Stimulated activated naive CD8-positive, alpha-beta T cell treated with anti-CD3 and anti-CD28 coated beads, Interleukin-15, Interleukin-2, amounts not matched to agents 100 ng/mL and 50 ng/mL, for 24 hours (primary cell): ENCODE measurements around the gene NAGK.
A peak's percentile ranks its signal among the peaks of the same experiment; 100 is the strongest.
"Not testable (repeated sequence)": the region's sequence is repeated elsewhere in the genome, so short reads cannot be mapped to it uniquely, and the experiment has no call there.

ENCODE experiments used
- H3K27ac Mint-ChIP-seq: one replicate; pipeline ENCODE4 v1.8.0; 2021; ENCODE audit warnings: mild to moderate bottlenecking, mixed read lengths
- H3K27me3 Mint-ChIP-seq: one replicate; pipeline ENCODE4 v1.8.0; 2021; ENCODE audit warnings: mixed read lengths
- H3K36me3 Mint-ChIP-seq: one replicate; pipeline ENCODE4 v1.8.0; 2021; ENCODE audit warnings: low read depth, mixed read lengths
- H3K4me1 Mint-ChIP-seq: one replicate; pipeline ENCODE4 v1.8.0; 2021; ENCODE audit warnings: low read depth, mixed read lengths
- H3K4me3 Mint-ChIP-seq: one replicate; pipeline ENCODE4 v1.8.0; 2021; ENCODE audit warnings: mild to moderate bottlenecking, mixed read lengths
- H3K9me3 Mint-ChIP-seq: one replicate; pipeline ENCODE4 v1.8.0; 2021; ENCODE audit warnings: mixed read lengths

NAGK gene

GRCh38 chr2:71068218-71069035 lies at the start of gene NAGK:
TSS of gene NAGK (plus strand) at chr2:71068648. CDS start at chr2:71068684, 36 bp downstream.
- H3K27me3 Mint-ChIP-seq = no peaks in the 10 kb centered on the region
- H3K27ac Mint-ChIP-seq = peak within 1 kb of the TSS; percentile 96
- peaks cover 6% of the 10 kb centered on the region for H3K36me3 Mint-ChIP-seq
- H3K4me1 Mint-ChIP-seq = peaks cover 64% of the 10 kb centered on the region
- no peaks in the 10 kb centered on the region for H3K9me3 Mint-ChIP-seq
- peak within 1 kb of the TSS; percentile 92 for H3K4me3 Mint-ChIP-seq

GRCh38 chr2:71019989-71020388 lies 48.5 kb upstream of the NAGK start:
- not testable (repeated sequence) for H3K9me3 Mint-ChIP-seq, H3K36me3 Mint-ChIP-seq, H3K27me3 Mint-ChIP-seq, H3K4me3 Mint-ChIP-seq, H3K27ac Mint-ChIP-seq
- peaks cover 12% of the 10 kb centered on the region for H3K4me1 Mint-ChIP-seq

GRCh38 chr2:71021394-71021793 lies 47.1 kb upstream of the NAGK start:
- not testable (repeated sequence) for H3K36me3 Mint-ChIP-seq, H3K27ac Mint-ChIP-seq, H3K4me3 Mint-ChIP-seq, H3K9me3 Mint-ChIP-seq, H3K27me3 Mint-ChIP-seq
- peaks cover 12% of the 10 kb centered on the region for H3K4me1 Mint-ChIP-seq

DNA sequence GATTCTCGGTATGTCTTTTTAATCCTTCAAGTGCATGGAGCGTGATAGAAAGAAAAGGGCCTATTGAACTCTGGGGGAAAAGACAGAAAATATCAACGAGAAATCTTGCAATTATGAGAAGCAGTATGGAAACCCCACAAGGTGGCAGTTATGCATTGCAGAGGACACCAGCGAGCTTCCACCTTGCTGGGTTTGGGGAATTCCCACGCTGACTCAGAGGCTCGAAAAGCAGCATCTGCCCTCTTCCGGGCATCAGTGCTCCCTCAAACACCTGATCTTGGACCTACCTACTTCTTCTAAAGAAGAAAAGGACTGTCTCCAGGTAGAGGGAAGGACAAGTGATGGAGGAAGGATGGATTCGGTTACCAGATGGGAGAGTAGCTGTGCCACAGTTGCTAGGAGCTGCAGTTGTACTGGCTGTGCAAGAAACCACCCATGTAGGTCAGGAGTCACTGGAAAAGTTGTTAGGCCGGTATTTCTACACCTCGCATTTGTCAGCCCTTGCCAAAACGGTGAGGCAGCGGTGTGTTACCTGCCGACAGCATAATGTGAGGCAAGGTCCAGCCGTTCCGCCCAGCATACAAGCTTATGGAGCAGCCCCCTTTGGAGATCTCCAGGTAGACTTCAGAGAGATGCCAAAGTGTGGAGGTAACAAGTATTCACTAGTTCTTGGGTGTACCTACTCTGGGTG lies 44.8 kb upstream of the NAGK start:
- H3K36me3 Mint-ChIP-seq, H3K27me3 Mint-ChIP-seq, H3K27ac Mint-ChIP-seq, H3K4me3 Mint-ChIP-seq, H3K9me3 Mint-ChIP-seq: not testable (repeated sequence)
- peaks cover 12% of the 10 kb centered on the region for H3K4me1 Mint-ChIP-seq

DNA sequence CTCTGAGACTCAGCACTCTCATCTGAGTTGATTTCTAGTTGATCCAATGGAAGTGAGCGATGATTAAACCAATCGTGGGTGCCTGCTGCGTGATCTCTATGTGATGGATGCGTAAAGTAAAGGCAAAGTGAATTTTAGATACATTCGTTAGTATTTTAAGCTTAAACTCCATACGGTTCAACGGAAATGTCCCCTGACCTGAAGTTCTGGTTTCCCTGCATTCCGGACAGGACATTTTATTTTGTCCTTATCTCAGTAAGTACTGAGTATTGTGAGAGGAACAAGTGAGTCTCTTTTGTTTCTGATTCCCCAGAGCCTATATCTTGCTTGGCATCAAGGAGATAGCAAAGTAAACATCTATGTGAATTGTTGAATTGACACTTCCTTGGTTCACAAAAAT lies 32.2 kb upstream of the NAGK start:
- not testable (repeated sequence) for H3K9me3 Mint-ChIP-seq, H3K4me3 Mint-ChIP-seq, H3K36me3 Mint-ChIP-seq, H3K27ac Mint-ChIP-seq, H3K4me1 Mint-ChIP-seq
- peaks cover 26% of the 10 kb centered on the region for H3K27me3 Mint-ChIP-seq

DNA sequence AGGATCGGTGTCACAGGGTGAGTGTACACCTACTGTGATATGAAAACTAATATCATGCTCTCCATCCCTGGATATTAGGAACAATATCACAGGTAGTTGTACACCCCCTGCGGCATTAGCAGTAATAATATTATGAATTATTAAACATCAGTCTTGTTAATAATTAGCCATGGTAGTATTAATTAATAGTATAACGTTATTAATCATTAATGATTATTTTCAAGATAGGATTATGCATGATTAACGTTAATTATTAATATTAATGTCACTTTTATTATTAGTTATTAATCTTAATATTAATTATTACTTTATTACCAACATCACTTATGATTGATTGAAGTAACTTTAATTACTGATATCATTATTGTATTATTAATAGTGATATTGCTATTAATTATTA lies 26.2 kb upstream of the NAGK start:
- Mint-ChIP-seq H3K4me3 (no peak overlapping the region), H3K4me1 (no peaks in the 10 kb centered on the region), H3K27me3 (peaks cover 15% of the 10 kb centered on the region), H3K36me3 (no peaks in the 10 kb centered on the region), H3K27ac (no peak overlapping the region), H3K9me3 (no peaks in the 10 kb centered on the region)

DNA sequence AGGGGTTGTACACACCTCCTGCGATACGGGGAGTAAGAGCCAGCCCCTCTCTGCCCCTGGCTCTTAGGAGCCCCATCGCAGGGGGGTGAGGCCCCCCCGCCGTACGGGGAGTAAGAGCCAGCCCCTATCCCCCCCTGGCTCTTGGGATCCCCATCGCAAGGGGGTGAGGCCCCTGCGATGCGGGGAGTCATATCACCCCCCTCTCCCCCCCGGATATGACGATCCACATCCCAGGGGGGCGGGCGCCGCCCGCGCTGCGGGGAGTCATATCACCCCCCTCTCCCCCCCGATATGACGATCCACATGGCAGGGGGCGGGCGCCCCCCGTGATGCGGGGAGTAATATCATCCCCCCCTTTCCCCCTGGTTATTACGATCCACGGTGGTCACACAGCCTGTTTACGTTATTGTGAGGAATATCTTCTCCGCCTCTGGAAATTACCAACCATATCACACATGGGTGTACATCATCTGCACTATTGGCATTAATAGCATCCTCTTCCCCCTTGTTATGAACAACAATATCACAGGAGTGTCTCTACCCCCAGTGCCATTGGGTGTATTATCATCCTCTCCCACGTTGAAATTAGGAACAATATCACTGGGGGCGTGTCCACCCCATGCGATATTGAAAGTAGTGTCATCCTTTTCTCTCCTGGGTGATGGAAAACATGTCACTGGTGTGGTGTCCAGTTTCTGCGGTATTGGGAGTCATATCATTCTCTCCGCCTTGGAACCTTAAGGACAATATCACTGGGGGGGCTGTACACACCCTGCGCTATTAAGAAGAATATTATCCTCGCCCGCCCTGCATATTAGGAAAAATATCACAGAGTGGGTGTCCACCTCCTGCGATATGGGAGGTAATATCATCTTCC lies 24.7 kb upstream of the NAGK start:
- H3K4me3 Mint-ChIP-seq = no peak overlapping the region
- no peak overlapping the region for H3K27ac Mint-ChIP-seq
- H3K27me3 Mint-ChIP-seq = peaks cover 7% of the 10 kb centered on the region
- no peaks in the 10 kb centered on the region for H3K36me3 Mint-ChIP-seq
- H3K4me1 Mint-ChIP-seq = no peaks in the 10 kb centered on the region
- no peaks in the 10 kb centered on the region for H3K9me3 Mint-ChIP-seq

GRCh38 chr2:71045151-71045550 lies 23.3 kb upstream of the NAGK start:
- Mint-ChIP-seq H3K9me3 (no peaks in the 10 kb centered on the region), H3K4me3 (no peak overlapping the region), H3K36me3 (no peaks in the 10 kb centered on the region), H3K4me1 (peaks cover 10% of the 10 kb centered on the region), H3K27me3 (peaks cover 7% of the 10 kb centered on the region), H3K27ac (no peak overlapping the region)

DNA sequence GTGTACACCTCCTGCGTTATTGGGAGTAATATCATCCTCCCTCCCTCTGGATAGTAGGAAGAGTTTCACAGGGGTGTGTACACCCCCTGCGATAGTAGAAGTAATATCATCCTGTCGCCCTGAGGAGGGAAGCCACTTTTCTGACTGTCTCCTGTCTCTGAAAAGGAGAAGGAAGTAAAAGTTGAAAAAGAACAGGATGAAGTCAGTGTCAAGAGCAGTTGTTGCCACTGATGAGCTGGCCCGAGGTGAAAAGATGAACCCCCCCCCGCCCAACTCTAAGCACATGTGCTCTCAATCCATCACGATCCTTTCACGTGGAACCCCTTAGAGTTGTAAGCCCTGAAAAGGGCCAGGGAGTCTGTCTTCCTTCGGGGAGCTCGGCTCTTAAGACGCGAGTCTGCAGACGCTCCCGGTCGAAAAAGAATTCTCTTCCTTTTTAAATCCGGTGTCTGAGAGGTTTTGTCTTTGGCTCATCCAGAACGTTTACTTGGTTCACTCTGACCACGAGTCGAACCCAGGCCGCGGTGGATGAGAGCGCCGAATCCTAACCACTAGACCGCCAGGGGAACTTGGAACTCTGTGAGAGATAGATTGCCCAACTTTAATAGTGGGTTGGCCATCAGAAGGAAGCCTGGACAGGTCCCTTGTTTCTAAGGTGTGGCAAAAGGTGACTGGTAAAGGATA lies 22.4 kb upstream of the NAGK start:
- no peak overlapping the region for H3K4me3 Mint-ChIP-seq
- no peaks in the 10 kb centered on the region for H3K36me3 Mint-ChIP-seq
- H3K4me1 Mint-ChIP-seq = peaks cover 11% of the 10 kb centered on the region
- no peaks in the 10 kb centered on the region for H3K9me3 Mint-ChIP-seq
- peaks cover 7% of the 10 kb centered on the region for H3K27me3 Mint-ChIP-seq
- no peak overlapping the region for H3K27ac Mint-ChIP-seq

DNA sequence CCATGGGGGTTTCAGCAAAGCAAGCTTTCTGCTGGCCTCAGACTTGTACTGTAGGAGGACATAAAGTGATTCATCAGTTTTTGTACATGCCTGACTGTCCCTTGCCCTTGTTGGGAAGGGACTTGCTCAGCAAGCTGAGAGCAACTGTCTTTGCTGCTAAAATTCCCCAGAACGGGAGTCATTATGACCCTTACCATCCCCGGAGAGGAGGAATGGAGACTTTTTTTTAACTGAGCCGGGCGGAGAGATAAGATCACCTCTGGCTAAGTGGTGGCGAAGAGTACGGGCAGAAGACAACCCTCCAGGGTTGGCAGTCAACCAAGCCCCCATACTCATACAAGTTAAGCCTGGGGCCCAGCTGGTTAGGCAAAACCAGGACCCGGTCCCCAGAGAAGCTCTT lies 20.4 kb upstream of the NAGK start:
- Mint-ChIP-seq H3K27me3 (peaks cover 7% of the 10 kb centered on the region), H3K9me3 (no peaks in the 10 kb centered on the region)

DNA sequence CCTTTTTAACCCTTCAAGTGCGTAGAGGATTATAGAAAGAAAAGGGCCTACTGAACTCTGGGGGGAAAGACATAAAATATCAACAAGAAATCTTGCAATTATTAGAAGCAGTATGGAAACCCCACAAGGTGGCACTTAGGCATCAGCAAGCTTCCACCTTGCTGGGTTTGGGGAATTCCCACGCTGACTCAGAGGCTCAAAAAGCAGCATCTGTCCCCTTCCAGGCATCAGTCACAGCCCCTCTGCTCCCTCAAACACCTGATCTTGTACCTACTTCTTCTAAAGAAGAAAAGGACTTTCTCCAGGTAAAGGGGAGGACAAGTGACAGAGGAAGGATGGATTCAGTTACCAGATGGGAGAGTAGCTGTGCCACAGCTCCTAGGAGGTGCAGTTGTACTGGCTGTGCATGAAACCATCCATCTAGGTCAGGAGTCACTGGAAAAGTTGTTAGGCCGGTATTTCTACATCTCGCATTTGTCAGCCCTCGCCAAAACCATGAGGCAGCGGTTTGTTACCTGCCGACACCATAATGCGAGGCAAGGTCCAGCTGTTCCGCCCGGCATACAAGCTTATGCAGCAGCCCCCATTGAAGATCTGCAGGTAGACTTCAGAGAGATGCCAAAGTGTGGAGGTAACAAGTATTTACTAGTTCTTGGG lies 18.6 kb upstream of the NAGK start:
- H3K4me3 Mint-ChIP-seq, H3K9me3 Mint-ChIP-seq, H3K36me3 Mint-ChIP-seq, H3K27me3 Mint-ChIP-seq, H3K27ac Mint-ChIP-seq: not testable (repeated sequence)
- H3K4me1 Mint-ChIP-seq = peaks cover 11% of the 10 kb centered on the region

More for the DNA sequence above, 20.4 kb upstream of the NAGK start:
- Mint-ChIP-seq H3K36me3 (no peaks in the 10 kb centered on the region), H3K27ac (no peak overlapping the region), H3K4me3 (no peak overlapping the region), H3K4me1 (peaks cover 11% of the 10 kb centered on the region)

DNA sequence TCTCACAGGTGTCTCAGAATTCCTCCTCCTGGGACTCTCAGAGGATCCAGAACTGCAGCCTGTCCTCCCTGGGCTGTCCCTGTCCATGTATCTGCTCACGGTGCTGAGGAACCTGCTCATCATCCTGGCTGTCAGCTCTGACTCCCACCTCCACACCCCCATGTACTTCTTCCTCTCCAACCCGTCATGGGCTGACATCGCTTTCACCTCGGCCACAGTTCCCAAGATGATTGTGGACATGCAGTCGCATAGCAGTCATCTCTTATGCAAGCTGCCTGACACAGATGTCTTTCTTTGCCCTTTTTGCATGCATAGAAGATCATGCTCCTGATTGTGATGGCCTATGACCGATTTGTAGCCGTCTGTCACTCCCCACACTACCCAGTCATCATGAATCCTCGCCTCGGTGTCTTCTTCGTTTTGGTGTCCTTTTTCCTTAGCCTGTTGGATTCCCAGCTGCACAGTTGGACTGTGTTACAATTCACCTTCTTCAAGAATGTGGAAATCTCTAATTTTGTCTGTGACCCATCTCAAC lies 13.2 kb upstream of the NAGK start:
- H3K27ac Mint-ChIP-seq, H3K9me3 Mint-ChIP-seq, H3K4me1 Mint-ChIP-seq, H3K4me3 Mint-ChIP-seq, H3K27me3 Mint-ChIP-seq, H3K36me3 Mint-ChIP-seq: not testable (repeated sequence)

GRCh38 chr2:71060211-71060610 lies 8.2 kb upstream of the NAGK start:
- Mint-ChIP-seq H3K27ac (no peak overlapping the region), H3K4me1 (no peaks in the 10 kb centered on the region), H3K27me3 (peaks cover 3% of the 10 kb centered on the region), H3K36me3 (no peaks in the 10 kb centered on the region), H3K4me3 (no peak overlapping the region), H3K9me3 (no peaks in the 10 kb centered on the region)

GRCh38 chr2:71060871-71061270 lies 7.6 kb upstream of the NAGK start:
- no peaks in the 10 kb centered on the region for H3K36me3 Mint-ChIP-seq
- H3K9me3 Mint-ChIP-seq = no peaks in the 10 kb centered on the region
- peaks cover 3% of the 10 kb centered on the region for H3K27me3 Mint-ChIP-seq
- no peak overlapping the region for H3K4me3 Mint-ChIP-seq
- no peaks in the 10 kb centered on the region for H3K4me1 Mint-ChIP-seq
- no peak overlapping the region for H3K27ac Mint-ChIP-seq
